Heart right ventricle (tissue), 16 donors: ENCODE results near the gene CALCOCO2. TPM values are rescaled to one million over a fixed set of nuclear protein-coding genes. Genes with fewer than 3 reads are reported as not detected.
A peak's percentile ranks its signal among the peaks of the same experiment; 100 is the strongest.

Source experiments
- ATAC-seq, 8 donors: fragments of 200-7000 bp; cut with Tn5 transposase; one replicate each; pipeline ENCODE4 v1.9.1; 2020; ENCODE audit warnings: mild to moderate bottlenecking in 8 of 8, moderate library complexity in 8 of 8, moderate number of reproducible peaks in 1 of 8
- DNase-seq, 2 donors: peaks; one replicate each; pipeline ENCODE4 v3.0.0-alpha.2; 2020
- H3K27ac ChIP-seq, 10 donors: fragments of 200-600 bp; sonication (generic) in 2 of 10; one replicate each; pipeline versions ENCODE4 v1.5.0 to v1.8.0; 2020 to 2022; ENCODE audit warnings: mild to moderate bottlenecking in 3 of 10
- H3K27me3 ChIP-seq, 7 donors: fragments of 200-600 bp; one replicate each; pipeline ENCODE4 v1.8.0; 2021 to 2022; ENCODE audit warnings: mild to moderate bottlenecking in 2 of 7
- H3K36me3 ChIP-seq, 9 donors: fragments of 200-600 bp; sonication (generic) in 1 of 9; one replicate each; pipeline versions ENCODE4 v1.5.0 to v1.8.0; 2020 to 2022; ENCODE audit warnings: mild to moderate bottlenecking in 2 of 9
- H3K4me1 ChIP-seq, 9 donors: fragments of 200-600 bp; sonication (generic) in 1 of 9; one replicate each; pipeline versions ENCODE4 v1.5.0 to v1.8.0; 2020 to 2022; ENCODE audit warnings: mild to moderate bottlenecking in 4 of 9
- H3K4me3 ChIP-seq, 10 donors: fragments of 200-600 bp; sonication (generic) in 2 of 10; one replicate each; pipeline versions ENCODE4 v1.5.0 to v1.8.0; 2020 to 2022; ENCODE audit warnings: mild to moderate bottlenecking in 7 of 10, moderate library complexity in 2 of 10
- H3K9me3 ChIP-seq, 11 donors: fragments of 200-600 bp in 10 of 11; sonication (generic) in 2 of 11; one replicate each; pipeline versions ENCODE4 v1.5.0 to v1.8.0; 2013 to 2022; ENCODE audit warnings: mild to moderate bottlenecking in 2 of 11, control low read depth in 1 of 11, moderate library complexity in 1 of 11
- WGBS, 2 donors: extraction: QIAGEN DNeasy Blood & Tissue Kit; methylation state at CpG; one replicate each; pipeline ENCODE4 v1.1.7; 2013; ENCODE audit warnings: inconsistent platforms in 1 of 2; 5-methylcytosine and 5-hydroxymethylcytosine counted together
- intact Hi-C, 10 donors: fragments of 100-400 bp; cut with DNase I; formaldehyde crosslinking; loops; one replicate each; pipeline versions ENCODE4 v1.11.1 to v1.14.2; 2022
- polyA plus RNA-seq, 2 donors: library from polyadenylated mRNA; stranded (reverse); fragments of 200-250 nt; gene quantifications; one replicate each; pipeline ENCODE4 v1.2.3, GENCODE V29; 2013
- total RNA-seq, 10 donors: library from RNA; stranded (reverse); fragmentation: NEBNext Ultra II Directional in 3 of 10; extraction: Animal tissue kit (Norgen Biotek cat#: 25700) in 3 of 10; gene quantifications; one replicate each; pipeline versions ENCODE4 v1.2.1 to v1.2.4, GENCODE V29; 2021 to 2023
- TF ChIP-seq, protein P1 (sequence below), 9 donors: fragments of 200-600 bp; sonication (generic) in 2 of 9; IDR thresholded peaks; one replicate each; pipeline versions ENCODE4 v1.5.0 to v1.8.0; 2021 to 2022; ENCODE audit warnings: antibody characterized with exemption in 9 of 9, mild to moderate bottlenecking in 5 of 9, moderate library complexity in 1 of 9
- donor health status: Arrhythmogenic right ventricular cardiomyopathy.
- donor health status: ischemic (EF 13 %, LVEDD 7.1; RV severe dilation, severe dysfunction).
- donor health status: healthy with polysubstance abuse.
- donor health status: DM: no; HTN: yes; CAD: no.
- donor health status: DM: no; HTN: no; CAD: no.
- donor health status: ischemic (EF 25% LVEDD 6.9; RV normal size, moderate dysfunction).
- donor health status: ischemic (EF 25% LVEDD 5.7; RV mildly dilated, moderate dysfunction).
- donor health status: healthy.
- donor health status: DM: yes; HTN: yes; CAD: no.
- donor health status: Ischemic cardiomyopathy.
- donor health status: ischemic (EF 35%, LVEDD 5.7; RV mildly dilated, moderate dysfunction).
- donor health status: nonischemic (EF 11% LVEDD 7.7; RV severe dilation, severe dysfunction).
- donor health status: DM: yes; HTN: yes; CAD: no.
- donor health status: PGD.
- donor health status: ischemic (EF 29% LVEDD 5.4; RV normal size, mild dysfunction).
- donor health status: nonischemic (EF 23%, LVEDD 6.1; RV moderate dilation, normal function).

The CALCOCO2 gene
- total and polyA plus RNA-seq, 12 donors: 79.7 to 412 (median 247) TPM

DNA sequence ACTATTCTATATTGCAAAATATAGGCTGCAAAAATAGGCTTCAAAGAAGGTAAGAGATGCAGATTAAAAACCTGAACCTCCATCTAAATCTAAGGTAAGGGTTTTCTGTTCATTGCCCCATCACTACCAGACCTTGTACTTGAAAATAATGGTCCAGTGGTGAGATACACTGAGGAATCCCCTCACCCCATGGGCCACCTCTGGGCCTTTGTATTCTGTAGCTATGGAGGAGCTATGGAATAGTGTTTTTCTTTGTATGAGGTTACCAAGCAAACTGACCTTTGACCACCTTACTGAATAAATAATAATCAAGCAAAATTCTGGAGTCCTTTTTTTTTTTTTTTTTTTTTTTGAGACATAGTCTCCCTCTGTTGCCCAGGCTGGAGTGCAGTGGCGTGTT is 72.6 kb downstream of the CALCOCO2 start:
- Histone ChIP-seq H3K4me1 (peaks cover 0 to 9% (median 6%) of the 10 kb centered on the region in 9 donors), H3K27me3 (no peaks in the 10 kb centered on the region), H3K27ac (no peak overlapping the region), H3K9me3 (no peaks in the 10 kb centered on the region), H3K36me3 (peaks cover 0 to 2% (median under 1%) of the 10 kb centered on the region in 9 donors), H3K4me3 (no peak overlapping the region)
- 94 to 100% methylated on average over 1 of the region's 1 CpG for WGBS, 2 donors
- ATAC-seq (no peak), DNase-seq (no peak)
- TF ChIP-seq, protein P1, sequence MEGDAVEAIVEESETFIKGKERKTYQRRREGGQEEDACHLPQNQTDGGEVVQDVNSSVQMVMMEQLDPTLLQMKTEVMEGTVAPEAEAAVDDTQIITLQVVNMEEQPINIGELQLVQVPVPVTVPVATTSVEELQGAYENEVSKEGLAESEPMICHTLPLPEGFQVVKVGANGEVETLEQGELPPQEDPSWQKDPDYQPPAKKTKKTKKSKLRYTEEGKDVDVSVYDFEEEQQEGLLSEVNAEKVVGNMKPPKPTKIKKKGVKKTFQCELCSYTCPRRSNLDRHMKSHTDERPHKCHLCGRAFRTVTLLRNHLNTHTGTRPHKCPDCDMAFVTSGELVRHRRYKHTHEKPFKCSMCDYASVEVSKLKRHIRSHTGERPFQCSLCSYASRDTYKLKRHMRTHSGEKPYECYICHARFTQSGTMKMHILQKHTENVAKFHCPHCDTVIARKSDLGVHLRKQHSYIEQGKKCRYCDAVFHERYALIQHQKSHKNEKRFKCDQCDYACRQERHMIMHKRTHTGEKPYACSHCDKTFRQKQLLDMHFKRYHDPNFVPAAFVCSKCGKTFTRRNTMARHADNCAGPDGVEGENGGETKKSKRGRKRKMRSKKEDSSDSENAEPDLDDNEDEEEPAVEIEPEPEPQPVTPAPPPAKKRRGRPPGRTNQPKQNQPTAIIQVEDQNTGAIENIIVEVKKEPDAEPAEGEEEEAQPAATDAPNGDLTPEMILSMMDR (IDR thresholded peaks at IDR 0.05): no peak
- intact Hi-C loops: no loop called here

DNA sequence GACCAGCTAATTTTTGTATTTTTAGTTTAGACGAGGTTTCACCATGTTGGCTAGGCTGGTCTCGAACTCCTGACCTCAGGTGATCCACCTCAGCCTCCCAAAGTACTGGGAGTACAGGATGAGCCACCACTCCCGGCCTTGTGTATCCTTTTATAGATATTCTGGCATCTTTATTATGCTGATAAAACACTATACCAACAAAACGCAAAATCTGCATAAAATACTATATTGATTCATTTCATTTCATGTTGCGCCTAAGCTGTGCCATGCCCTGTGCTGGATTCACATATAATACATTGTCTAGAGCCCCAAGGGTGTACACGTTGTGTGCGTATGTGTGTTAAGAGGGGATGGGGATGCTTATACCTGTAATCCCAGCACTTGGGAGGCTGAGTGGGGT is 73.6 kb downstream of the CALCOCO2 start:
- H3K36me3 ChIP-seq: no peaks in the 10 kb centered on the region
- TF ChIP-seq, protein P1 (IDR thresholded peaks at IDR 0.05): no peak
- no peaks in the 10 kb centered on the region for H3K9me3 ChIP-seq
- WGBS, 2 donors: 88 to 90% methylated on average over 7 of the region's 7 CpGs
- DNase-seq (no peak), ATAC-seq (no peak)
- peaks cover 0 to 13% (median 9%) of the 10 kb centered on the region in 9 donors for H3K4me1 ChIP-seq
- no peak overlapping the region for H3K27ac ChIP-seq
- no peaks in the 10 kb centered on the region for H3K27me3 ChIP-seq
- no peak overlapping the region for H3K4me3 ChIP-seq
- intact Hi-C loops: no loop called here

DNA sequence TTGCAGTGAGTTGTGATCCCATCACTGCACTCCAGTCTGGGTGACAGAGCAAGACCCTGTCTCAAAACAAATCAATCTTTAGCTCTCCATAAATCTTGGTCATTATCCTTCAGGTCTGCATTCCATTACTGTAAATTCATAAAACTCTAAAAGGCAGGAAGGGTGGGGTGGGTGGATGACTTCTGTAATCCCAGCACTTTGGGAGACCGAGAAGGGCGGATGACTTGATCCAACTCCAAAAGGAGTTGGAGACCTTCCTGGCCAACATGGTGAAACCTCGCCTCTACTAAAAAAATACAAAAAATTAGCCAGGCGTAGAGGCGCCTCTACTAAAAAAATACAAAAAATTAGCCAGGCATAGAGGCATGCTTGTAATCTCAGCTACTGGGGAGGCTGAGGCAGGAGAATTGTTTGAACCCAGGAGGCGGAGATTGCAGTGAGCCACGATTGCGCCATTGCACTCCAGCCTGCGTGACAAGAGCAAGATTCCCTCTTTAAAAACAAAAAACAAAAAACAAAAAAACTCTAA is 75.2 kb downstream of the CALCOCO2 start:
- intact Hi-C loops: loop anchor here in 3 of 10 donors (5.0 kb wide), 1 partner anchor 36 kb away; the partner anchor contains the start of gene SNF8 (in 3 of the 3)
- H3K4me1 ChIP-seq: peaks cover 0 to 29% (median 26%) of the 10 kb centered on the region in 9 donors
- 76 to 78% methylated on average over 9 of the region's 9 CpGs for WGBS, 2 donors
- peaks cover 0 to 8% (median 0%) of the 10 kb centered on the region in 9 donors for H3K36me3 ChIP-seq
- TF ChIP-seq, protein P1 (IDR thresholded peaks at IDR 0.05): no peak
- DNase-seq (no peak), ATAC-seq (no peak)
- H3K9me3 ChIP-seq: no peaks in the 10 kb centered on the region
- no peak overlapping the region for H3K27ac ChIP-seq
- no peaks in the 10 kb centered on the region for H3K27me3 ChIP-seq
- no peak overlapping the region for H3K4me3 ChIP-seq

DNA sequence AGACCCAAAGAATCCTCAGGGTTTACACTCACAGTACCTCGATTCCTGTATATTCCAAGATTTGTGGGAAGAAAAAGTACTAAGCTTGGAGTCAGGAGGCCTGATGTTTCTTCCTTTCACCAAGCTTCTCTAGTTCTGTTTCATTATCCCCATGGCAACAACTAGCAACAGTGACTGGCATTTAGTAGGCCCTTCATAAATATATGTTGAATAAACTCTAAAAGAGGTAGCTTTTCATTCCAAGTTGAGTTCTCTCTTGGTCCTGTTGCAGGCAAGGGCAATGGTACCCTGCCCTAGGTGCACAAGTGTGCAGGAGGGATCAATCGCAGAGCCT is 76.8 kb downstream of the CALCOCO2 start:
- H3K36me3 ChIP-seq: peaks cover 0 to 24% (median 0%) of the 10 kb centered on the region in 9 donors
- peaks cover 0 to 42% (median 33%) of the 10 kb centered on the region in 9 donors for H3K4me1 ChIP-seq
- WGBS, 2 donors: 45% methylated on average over 2 of the region's 2 CpGs
- TF ChIP-seq, protein P1 (IDR thresholded peaks at IDR 0.05): no peak
- no peak for DNase-seq
- H3K4me3 ChIP-seq: peak overlapping the region; percentile 59 to 99 (median 83)
- H3K27me3 ChIP-seq: no peaks in the 10 kb centered on the region
- intact Hi-C loops: loop anchor here in 6 of 10 donors (1.0 to 5.0 kb wide), 4 partner anchors 14 to 37 kb away; partner anchors contain the start of genes SNF8 (in 4 of the 6) and ATP5MC1 (in 3 of the 6)
- H3K27ac ChIP-seq: peak overlapping the region; percentile 82 to 97 (median 93)
- ATAC-seq: peak in 1 of 8 donors; percentile 2
- H3K9me3 ChIP-seq: no peaks in the 10 kb centered on the region
